ENCODE measurements around the gene THEMIS2.
A peak's percentile ranks its signal among the peaks of the same experiment; 100 is the strongest.

- TF ChIP-seq POLR2A (IDR thresholded peaks at IDR 0.05; ENCODE audit: low read length) (peak; percentile 94), GATA1 (IDR thresholded peaks at IDR 0.05; ENCODE audit: low read depth, low read length) (no peak)
These were observed 41.5 kb upstream of the THEMIS2 start, which contains the start of gene PPP1R8 for GRCh38 chr1:27830621-27831440.
